OCI-LY7 (cell line): ENCODE results near the gene TRIM9.

Source experiments
- EZH2phosphoT487 ChIP-seq: fragments of 200-600 bp; sonication (generic); IDR thresholded peaks from 2 replicates; pipeline ENCODE4 v1.6.1; 2018; ENCODE audit warnings: low read depth, borderline replicate concordance, mild to moderate bottlenecking, mixed run types, antibody characterized with exemption, low read length, moderate library complexity, mixed read lengths
- TF ChIP-seq, protein P1 (sequence below): fragments of 200-600 bp; sonication (generic); conservative IDR thresholded peaks from 2 replicates; pipeline ENCODE4 v1.5.1; 2014; ENCODE audit warnings: mild to moderate bottlenecking, antibody characterized with exemption, low read length, moderate library complexity, mixed read lengths

DNA sequence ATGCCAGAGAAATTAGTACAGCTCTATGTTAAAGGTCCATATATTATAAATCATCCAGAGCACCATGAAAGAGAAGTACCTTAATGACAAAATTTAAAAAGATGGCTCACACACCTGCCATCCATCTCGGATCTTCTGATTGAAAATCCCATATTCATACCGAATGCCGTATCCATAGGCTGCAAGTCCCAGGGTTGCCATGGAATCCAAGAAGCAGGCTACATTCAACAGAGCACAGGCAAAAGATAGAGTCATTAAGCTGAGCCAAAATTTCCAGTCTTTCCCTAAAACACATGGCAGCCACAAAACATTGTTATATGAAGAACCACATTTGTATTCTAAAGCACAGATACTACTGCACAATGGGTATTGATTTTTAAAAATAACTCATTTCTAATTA is 163.3 kb downstream of the TRIM9 start:
- TF ChIP-seq, protein P1, sequence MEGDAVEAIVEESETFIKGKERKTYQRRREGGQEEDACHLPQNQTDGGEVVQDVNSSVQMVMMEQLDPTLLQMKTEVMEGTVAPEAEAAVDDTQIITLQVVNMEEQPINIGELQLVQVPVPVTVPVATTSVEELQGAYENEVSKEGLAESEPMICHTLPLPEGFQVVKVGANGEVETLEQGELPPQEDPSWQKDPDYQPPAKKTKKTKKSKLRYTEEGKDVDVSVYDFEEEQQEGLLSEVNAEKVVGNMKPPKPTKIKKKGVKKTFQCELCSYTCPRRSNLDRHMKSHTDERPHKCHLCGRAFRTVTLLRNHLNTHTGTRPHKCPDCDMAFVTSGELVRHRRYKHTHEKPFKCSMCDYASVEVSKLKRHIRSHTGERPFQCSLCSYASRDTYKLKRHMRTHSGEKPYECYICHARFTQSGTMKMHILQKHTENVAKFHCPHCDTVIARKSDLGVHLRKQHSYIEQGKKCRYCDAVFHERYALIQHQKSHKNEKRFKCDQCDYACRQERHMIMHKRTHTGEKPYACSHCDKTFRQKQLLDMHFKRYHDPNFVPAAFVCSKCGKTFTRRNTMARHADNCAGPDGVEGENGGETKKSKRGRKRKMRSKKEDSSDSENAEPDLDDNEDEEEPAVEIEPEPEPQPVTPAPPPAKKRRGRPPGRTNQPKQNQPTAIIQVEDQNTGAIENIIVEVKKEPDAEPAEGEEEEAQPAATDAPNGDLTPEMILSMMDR, result no peak
- TF ChIP-seq EZH2phosphoT487, result no peak
